Measurements from ENCODE around the gene UBE2I. TPM values are rescaled to one million over a fixed set of nuclear protein-coding genes. Genes with fewer than 3 reads are reported as not detected.

UBE2I gene
- total RNA-seq, 2 experiments from 2014 or later = 122 to 323 TPM

GRCh38 chr16:1273816-1274215 is 35.6 kb upstream of the UBE2I start:
- BruUV-seq (replicated peaks) = no TSS peak

DNA sequence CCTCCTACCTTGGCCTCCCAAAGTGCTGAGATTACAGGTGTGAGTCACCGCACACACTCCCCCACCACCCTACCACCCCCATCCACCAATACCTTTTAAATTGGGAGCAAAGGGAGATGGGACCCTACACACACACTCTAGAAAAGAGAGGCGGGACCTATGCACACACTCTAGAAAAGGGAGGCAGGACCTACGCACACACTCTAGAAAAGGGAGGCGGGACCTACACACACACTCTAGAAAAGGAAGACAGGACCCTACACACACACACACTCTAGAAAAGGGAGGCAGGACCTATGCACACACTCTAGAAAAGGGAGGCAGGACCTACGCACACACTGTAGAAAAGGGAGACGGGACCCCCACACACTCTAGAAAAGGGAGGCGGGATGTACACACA is 34.7 kb upstream of the UBE2I start:
- Histone ChIP-seq H3K36me3 (ENCODE audit: insufficient read depth, low read length) (no peaks in the 10 kb centered on the region), H3K9me2 (ENCODE audit: insufficient read depth, low read length) (no peaks in the 10 kb centered on the region), H2AFZ (ENCODE audit: low read length) (no peak overlapping the region), H3K4me1 (ENCODE audit: insufficient read depth, low read length, poor library complexity, severe bottlenecking) (no peaks in the 10 kb centered on the region), H3K79me2 (ENCODE audit: insufficient read depth, low read depth, low read length) (no peaks in the 10 kb centered on the region), H4K20me1 (ENCODE audit: insufficient read depth, low read length) (no peaks in the 10 kb centered on the region), H3K27ac (ENCODE audit: low read depth, low read length, poor library complexity, severe bottlenecking) (no peak overlapping the region), H3K9me3 (ENCODE audit: low read length) (no peaks in the 10 kb centered on the region), H3K4me3 (ENCODE audit: low read depth, low read length, poor library complexity, severe bottlenecking) (no peak overlapping the region), H3K4me2 (ENCODE audit: low read length) (no peak overlapping the region)
- intact Hi-C loops (cut with micrococcal nuclease; ENCODE audit: unreplicated experiment) = no loop called here
- POLR2A ChIA-PET = no interaction called here
- no TSS peak for BruUV-seq (replicated peaks)
- CTCF ChIA-PET (ENCODE audit: unreplicated experiment) = no interaction called here
- DNase-seq (ENCODE audit: low spot score) = no peak
- TF ChIP-seq EZH2phosphoT487 (IDR thresholded peaks at IDR 0.05; ENCODE audit: borderline replicate concordance, low read depth, low read length) = no peak
- TF ChIP-seq CTCF (conservative IDR thresholded peaks at IDR 0.05; ENCODE audit: low read length) = no peak

More at GRCh38 chr16:1273816-1274215, 35.6 kb upstream of the UBE2I start:
- Histone ChIP-seq H4K20me1 (ENCODE audit: insufficient read depth, low read length) (no peaks in the 10 kb centered on the region), H3K27ac (ENCODE audit: low read depth, low read length, poor library complexity, severe bottlenecking) (no peak overlapping the region), H3K4me3 (ENCODE audit: low read depth, low read length, poor library complexity, severe bottlenecking) (no peak overlapping the region), H2AFZ (ENCODE audit: low read length) (no peak overlapping the region), H3K9me3 (ENCODE audit: low read length) (no peaks in the 10 kb centered on the region), H3K4me1 (ENCODE audit: insufficient read depth, low read length, poor library complexity, severe bottlenecking) (no peaks in the 10 kb centered on the region), H3K4me2 (ENCODE audit: low read length) (no peak overlapping the region), H3K9me2 (ENCODE audit: insufficient read depth, low read length) (no peaks in the 10 kb centered on the region), H3K36me3 (ENCODE audit: insufficient read depth, low read length) (no peaks in the 10 kb centered on the region), H3K79me2 (ENCODE audit: insufficient read depth, low read depth, low read length) (no peaks in the 10 kb centered on the region)
- DNase-seq (ENCODE audit: low spot score) = no peak
- CTCF ChIA-PET (ENCODE audit: unreplicated experiment) = no interaction called here
- POLR2A ChIA-PET = no interaction called here
- TF ChIP-seq CTCF (conservative IDR thresholded peaks at IDR 0.05; ENCODE audit: low read length) (no peak), EZH2phosphoT487 (IDR thresholded peaks at IDR 0.05; ENCODE audit: borderline replicate concordance, low read depth, low read length) (no peak)
- intact Hi-C loops (cut with micrococcal nuclease; ENCODE audit: unreplicated experiment) = no loop called here

GRCh38 chr16:1275791-1276579 is 33.5 kb upstream of the UBE2I start:
- Histone ChIP-seq H3K4me3 (ENCODE audit: low read depth, low read length, poor library complexity, severe bottlenecking) (no peak overlapping the region), H3K9me3 (ENCODE audit: low read length) (no peaks in the 10 kb centered on the region), H2AFZ (ENCODE audit: low read length) (no peak overlapping the region), H3K27ac (ENCODE audit: low read depth, low read length, poor library complexity, severe bottlenecking) (no peak overlapping the region), H3K79me2 (ENCODE audit: insufficient read depth, low read depth, low read length) (no peaks in the 10 kb centered on the region), H3K4me2 (ENCODE audit: low read length) (no peak overlapping the region), H4K20me1 (ENCODE audit: insufficient read depth, low read length) (no peaks in the 10 kb centered on the region), H3K9me2 (ENCODE audit: insufficient read depth, low read length) (no peaks in the 10 kb centered on the region), H3K4me1 (ENCODE audit: insufficient read depth, low read length, poor library complexity, severe bottlenecking) (no peaks in the 10 kb centered on the region), H3K36me3 (ENCODE audit: insufficient read depth, low read length) (no peaks in the 10 kb centered on the region)
- DNase-seq (ENCODE audit: low spot score) = no peak
- no TSS peak for BruUV-seq (replicated peaks)
- POLR2A ChIA-PET = no interaction called here
- TF ChIP-seq CTCF (conservative IDR thresholded peaks at IDR 0.05; ENCODE audit: low read length) (no peak), EZH2phosphoT487 (IDR thresholded peaks at IDR 0.05; ENCODE audit: borderline replicate concordance, low read depth, low read length) (no peak)
- CTCF ChIA-PET (ENCODE audit: unreplicated experiment) = no interaction called here
- intact Hi-C loops (cut with micrococcal nuclease; ENCODE audit: unreplicated experiment) = no loop called here

All from OCI-LY7 (cell line).